IMR-90 (cell line): ENCODE data around the gene TXNL4A.

Source experiments
- BHLHE40 ChIP-seq: fragments of 150-350 bp; IDR thresholded peaks from 2 replicates; pipeline ENCODE4 v1.6.1; 2016; ENCODE audit warnings: mild to moderate bottlenecking, low read depth, low read length
- FOS ChIP-seq: fragments of 150-350 bp; IDR thresholded peaks from 2 replicates; pipeline ENCODE4 v1.6.1; 2016; ENCODE audit warnings: low read depth, low read length
- MAFK ChIP-seq: IDR thresholded peaks from 2 replicates; pipeline ENCODE4 v1.6.1; 2012; ENCODE audit warnings: low read depth, low read length, improper control_type of control experiment
- MXI1 ChIP-seq: IDR thresholded peaks from 2 replicates; pipeline ENCODE4 v1.6.1; 2012; ENCODE audit warnings: low read depth, mild to moderate bottlenecking, low read length, moderate library complexity, borderline replicate concordance
- NFE2L2 ChIP-seq: fragments of 150-350 bp; IDR thresholded peaks from 2 replicates; pipeline ENCODE4 v1.6.1; 2016; ENCODE audit warnings: low read depth, mild to moderate bottlenecking, low read length
- POLR2A ChIP-seq: IDR thresholded peaks from 2 replicates; pipeline ENCODE4 v1.6.1; 2012; ENCODE audit warnings: mild to moderate bottlenecking, low read depth, low read length
- SMC3 ChIP-seq: fragments of 150-350 bp; IDR thresholded peaks from 2 replicates; pipeline ENCODE4 v1.6.1; 2016; ENCODE audit warnings: low read depth, mild to moderate bottlenecking, antibody characterized with exemption, low read length, moderate library complexity
- TF ChIP-seq, protein P1 (sequence below): conservative IDR thresholded peaks from 2 replicates; pipeline ENCODE4 v1.5.1; 2012; ENCODE audit warnings: mild to moderate bottlenecking, low read depth, low read length, improper control_type of control experiment
- TF ChIP-seq, protein P2 (sequence below): fragments of 150-350 bp; IDR thresholded peaks from 2 replicates; pipeline ENCODE4 v1.6.1; 2016; ENCODE audit warnings: low read depth, mild to moderate bottlenecking, low read length, moderate library complexity, borderline replicate concordance

DNA sequence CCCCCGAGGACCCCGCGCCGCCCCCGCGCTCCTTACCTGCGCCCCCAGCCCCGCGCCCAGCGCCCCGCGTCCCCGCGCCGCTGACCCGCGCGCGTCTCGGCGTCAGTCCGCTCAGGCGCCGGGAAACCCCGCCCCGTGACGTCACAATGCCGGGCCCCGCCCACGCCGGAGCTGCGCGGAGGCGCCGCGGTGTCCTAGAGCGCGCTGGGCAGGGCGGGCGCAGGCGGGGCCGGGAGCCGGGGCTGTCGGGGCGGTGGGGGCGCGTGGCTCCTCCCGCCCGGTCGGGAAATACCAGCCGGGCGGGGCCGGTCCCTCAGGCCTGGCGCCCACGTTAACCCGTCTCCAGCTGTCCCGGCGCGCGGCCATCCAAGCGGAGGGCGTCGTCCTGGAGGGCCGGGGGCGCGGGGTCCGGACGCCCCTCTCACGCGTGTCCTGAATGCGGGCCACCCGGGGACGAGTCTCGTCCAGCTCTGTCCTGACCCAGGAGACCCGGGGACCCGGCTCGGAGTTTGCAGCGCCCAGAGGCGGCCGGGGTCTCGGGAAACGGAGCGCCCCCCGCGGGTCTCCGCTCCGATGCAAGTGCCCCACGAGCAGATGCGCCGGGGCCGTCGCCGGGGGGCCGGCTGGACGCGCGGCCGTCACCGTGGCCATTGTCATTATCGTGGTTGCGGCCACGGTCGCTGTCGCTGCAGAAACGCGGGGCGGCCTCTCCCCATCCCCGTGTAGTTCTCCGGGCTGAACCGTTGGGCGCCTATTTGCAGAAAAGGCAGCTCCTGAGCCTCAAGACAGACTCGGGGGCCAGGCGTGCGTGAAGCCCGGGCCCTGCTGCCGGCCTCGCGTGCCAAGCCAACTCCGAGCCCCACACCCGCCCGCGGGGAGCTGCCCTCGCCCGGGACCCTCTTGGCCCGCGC is 36.6 kb downstream of the TXNL4A start, which contains the start of gene SLC66A2:
- TF ChIP-seq FOS: no peak
- TF ChIP-seq, protein P1, sequence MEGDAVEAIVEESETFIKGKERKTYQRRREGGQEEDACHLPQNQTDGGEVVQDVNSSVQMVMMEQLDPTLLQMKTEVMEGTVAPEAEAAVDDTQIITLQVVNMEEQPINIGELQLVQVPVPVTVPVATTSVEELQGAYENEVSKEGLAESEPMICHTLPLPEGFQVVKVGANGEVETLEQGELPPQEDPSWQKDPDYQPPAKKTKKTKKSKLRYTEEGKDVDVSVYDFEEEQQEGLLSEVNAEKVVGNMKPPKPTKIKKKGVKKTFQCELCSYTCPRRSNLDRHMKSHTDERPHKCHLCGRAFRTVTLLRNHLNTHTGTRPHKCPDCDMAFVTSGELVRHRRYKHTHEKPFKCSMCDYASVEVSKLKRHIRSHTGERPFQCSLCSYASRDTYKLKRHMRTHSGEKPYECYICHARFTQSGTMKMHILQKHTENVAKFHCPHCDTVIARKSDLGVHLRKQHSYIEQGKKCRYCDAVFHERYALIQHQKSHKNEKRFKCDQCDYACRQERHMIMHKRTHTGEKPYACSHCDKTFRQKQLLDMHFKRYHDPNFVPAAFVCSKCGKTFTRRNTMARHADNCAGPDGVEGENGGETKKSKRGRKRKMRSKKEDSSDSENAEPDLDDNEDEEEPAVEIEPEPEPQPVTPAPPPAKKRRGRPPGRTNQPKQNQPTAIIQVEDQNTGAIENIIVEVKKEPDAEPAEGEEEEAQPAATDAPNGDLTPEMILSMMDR: no peak
- peak; percentile 69; the same call in 1 of the 2 replicates for TF ChIP-seq POLR2A
- TF ChIP-seq, protein P2, sequence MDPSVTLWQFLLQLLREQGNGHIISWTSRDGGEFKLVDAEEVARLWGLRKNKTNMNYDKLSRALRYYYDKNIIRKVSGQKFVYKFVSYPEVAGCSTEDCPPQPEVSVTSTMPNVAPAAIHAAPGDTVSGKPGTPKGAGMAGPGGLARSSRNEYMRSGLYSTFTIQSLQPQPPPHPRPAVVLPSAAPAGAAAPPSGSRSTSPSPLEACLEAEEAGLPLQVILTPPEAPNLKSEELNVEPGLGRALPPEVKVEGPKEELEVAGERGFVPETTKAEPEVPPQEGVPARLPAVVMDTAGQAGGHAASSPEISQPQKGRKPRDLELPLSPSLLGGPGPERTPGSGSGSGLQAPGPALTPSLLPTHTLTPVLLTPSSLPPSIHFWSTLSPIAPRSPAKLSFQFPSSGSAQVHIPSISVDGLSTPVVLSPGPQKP: no peak
- TF ChIP-seq NFE2L2: no peak
- no peak for TF ChIP-seq MAFK
- TF ChIP-seq SMC3: no peak
- 0 out of 2 replicates have a peak, but pooled peaks have one; percentile 9 for TF ChIP-seq BHLHE40
- TF ChIP-seq MXI1: no peak; the same call in 1 of the 2 replicates
